ENCODE data around the gene FAM241B. TPM values are rescaled to one million over a fixed set of nuclear protein-coding genes. Genes with fewer than 3 reads are reported as not detected.

FAM241B gene
- total and polyA plus RNA-seq, 2 donors from 2014 or later = 7.6 to 23.7 TPM

GRCh38 chr10:69640196-69640980 is 10.3 kb downstream of the FAM241B start:
- Histone ChIP-seq H3K4me1 (ENCODE audit: control insufficient read depth in 2 of 3, insufficient read depth in 2 of 3, low read depth in 1 of 3, low read length in 3 of 3) (no peaks in the 10 kb centered on the region), H3K9ac (ENCODE audit: low read length in 3 of 3) (no peak overlapping the region), H3K4me3 (ENCODE audit: low read length in 3 of 3) (no peak overlapping the region), H3K9me3 (ENCODE audit: control insufficient read depth in 2 of 3, insufficient read depth in 1 of 3, low read length in 3 of 3) (no peaks in the 10 kb centered on the region), H3K36me3 (ENCODE audit: control insufficient read depth in 2 of 3, insufficient read depth in 3 of 3, low read length in 3 of 3) (no peaks in the 10 kb centered on the region), H3K27ac (ENCODE audit: low read depth in 2 of 2, low read length in 2 of 2) (no peak overlapping the region), H3K27me3 (ENCODE audit: control insufficient read depth, insufficient read depth, low read length) (no peaks in the 10 kb centered on the region)
- intact Hi-C loops (cut with DNase I) = no loop called here
- FAIRE-seq (no peak), DNase-seq (peak in 1 of 5 donors; percentile 31)
- TF ChIP-seq CTCF (IDR thresholded peaks at IDR 0.05; ENCODE audit: borderline replicate concordance, extremely low read depth, insufficient read depth) = no peak

- peak in 2 of 5 donors; percentile 33 to 54 for DNase-seq
- Histone ChIP-seq H3K9ac (ENCODE audit: low read length in 3 of 3) (no peak overlapping the region), H3K9me3 (ENCODE audit: control insufficient read depth in 2 of 3, insufficient read depth in 1 of 3, low read length in 3 of 3) (no peaks in the 10 kb centered on the region), H3K27me3 (ENCODE audit: control insufficient read depth, insufficient read depth, low read length) (no peaks in the 10 kb centered on the region), H3K36me3 (ENCODE audit: control insufficient read depth in 2 of 3, insufficient read depth in 3 of 3, low read length in 3 of 3) (no peaks in the 10 kb centered on the region), H3K27ac (ENCODE audit: low read depth in 2 of 2, low read length in 2 of 2) (no peak overlapping the region), H3K4me3 (ENCODE audit: low read length in 3 of 3) (no peak overlapping the region), H3K4me1 (ENCODE audit: control insufficient read depth in 2 of 3, insufficient read depth in 2 of 3, low read depth in 1 of 3, low read length in 3 of 3) (no peaks in the 10 kb centered on the region)
- FAIRE-seq = no peak
- intact Hi-C loops (cut with DNase I) = no loop called here
- TF ChIP-seq CTCF (IDR thresholded peaks at IDR 0.05; ENCODE audit: borderline replicate concordance, extremely low read depth, insufficient read depth) = no peak
These were observed 11.4 kb downstream of the FAM241B start for GRCh38 chr10:69641261-69641980.

- H3K27ac ChIP-seq (ENCODE audit: low read depth in 2 of 2, low read length in 2 of 2) = no peak overlapping the region
- H3K4me3 ChIP-seq (ENCODE audit: low read length in 3 of 3) = no peak overlapping the region
- H3K9me3 ChIP-seq (ENCODE audit: control insufficient read depth in 2 of 3, insufficient read depth in 1 of 3, low read length in 3 of 3) = no peaks in the 10 kb centered on the region
- no peak overlapping the region for H3K9ac ChIP-seq (ENCODE audit: low read length in 3 of 3)
- H3K27me3 ChIP-seq (ENCODE audit: control insufficient read depth, insufficient read depth, low read length) = no peaks in the 10 kb centered on the region
- DNase-seq (peak in 1 of 5 donors; percentile 16), FAIRE-seq (no peak)
- H3K4me1 ChIP-seq (ENCODE audit: control insufficient read depth in 2 of 3, insufficient read depth in 2 of 3, low read depth in 1 of 3, low read length in 3 of 3) = no peaks in the 10 kb centered on the region
- intact Hi-C loops (cut with DNase I) = no loop called here
- TF ChIP-seq CTCF (IDR thresholded peaks at IDR 0.05; ENCODE audit: borderline replicate concordance, extremely low read depth, insufficient read depth) = no peak
- no peaks in the 10 kb centered on the region for H3K36me3 ChIP-seq (ENCODE audit: control insufficient read depth in 2 of 3, insufficient read depth in 3 of 3, low read length in 3 of 3)
These were observed 12.7 kb downstream of the FAM241B start for GRCh38 chr10:69642747-69643146.

All from kidney (tissue), 14 donors.